Heart left ventricle (tissue), 13 donors: ENCODE measurements around the gene LPIN1.

Experiments
- CTCF ChIP-seq, 12 donors: fragments of 200-600 bp; sonication (generic) in 4 of 12; IDR thresholded peaks; one replicate each; pipeline versions ENCODE4 v1.5.0 to v1.8.0; 2018 to 2022; ENCODE audit warnings: antibody characterized with exemption in 12 of 12, mild to moderate bottlenecking in 5 of 12
- POLR2A ChIP-seq, 2 donors: fragments of 450-650 bp; IDR thresholded peaks; one replicate each; pipeline ENCODE4 v1.6.1; 2017; ENCODE audit warnings: antibody characterized with exemption in 2 of 2, mild to moderate bottlenecking in 2 of 2, moderate library complexity in 2 of 2
- donor health status: ischemic (EF 13 %, LVEDD 7.1; RV severe dilation, severe dysfunction).
- donor health status: DM: no; HTN: yes; CAD: no.
- donor health status: DM: no; HTN: no; CAD: no.
- donor health status: ischemic (EF 25% LVEDD 6.9; RV normal size, moderate dysfunction).
- donor health status: ischemic (EF 25% LVEDD 5.7; RV mildly dilated, moderate dysfunction).
- donor health status: ischemic (EF 35%, LVEDD 5.7; RV mildly dilated, moderate dysfunction).
- donor health status: nonischemic (EF 11% LVEDD 7.7; RV severe dilation, severe dysfunction).
- donor health status: DM: yes; HTN: yes; CAD: no.
- donor health status: PGD.
- donor health status: ischemic (EF 29% LVEDD 5.4; RV normal size, mild dysfunction).
- donor health status: nonischemic (EF 23%, LVEDD 6.1; RV moderate dilation, normal function).

- TF ChIP-seq CTCF (IDR thresholded peaks at IDR 0.05) (no peak), POLR2A (IDR thresholded peaks at IDR 0.05) (no peak)
Measured at GRCh38 chr2:11824901-11825828, 78.7 kb downstream of the LPIN1 start.
